ENCODE results near the gene KLHL6. TPM values are rescaled to one million over a fixed set of nuclear protein-coding genes. Genes with fewer than 3 reads are reported as not detected.

KLHL6 gene
- total and polyA plus RNA-seq, 2 of the 13 experiments (the other 11 are each of a cell fraction or from before 2014, with no cell fraction given), result not detected

DNA sequence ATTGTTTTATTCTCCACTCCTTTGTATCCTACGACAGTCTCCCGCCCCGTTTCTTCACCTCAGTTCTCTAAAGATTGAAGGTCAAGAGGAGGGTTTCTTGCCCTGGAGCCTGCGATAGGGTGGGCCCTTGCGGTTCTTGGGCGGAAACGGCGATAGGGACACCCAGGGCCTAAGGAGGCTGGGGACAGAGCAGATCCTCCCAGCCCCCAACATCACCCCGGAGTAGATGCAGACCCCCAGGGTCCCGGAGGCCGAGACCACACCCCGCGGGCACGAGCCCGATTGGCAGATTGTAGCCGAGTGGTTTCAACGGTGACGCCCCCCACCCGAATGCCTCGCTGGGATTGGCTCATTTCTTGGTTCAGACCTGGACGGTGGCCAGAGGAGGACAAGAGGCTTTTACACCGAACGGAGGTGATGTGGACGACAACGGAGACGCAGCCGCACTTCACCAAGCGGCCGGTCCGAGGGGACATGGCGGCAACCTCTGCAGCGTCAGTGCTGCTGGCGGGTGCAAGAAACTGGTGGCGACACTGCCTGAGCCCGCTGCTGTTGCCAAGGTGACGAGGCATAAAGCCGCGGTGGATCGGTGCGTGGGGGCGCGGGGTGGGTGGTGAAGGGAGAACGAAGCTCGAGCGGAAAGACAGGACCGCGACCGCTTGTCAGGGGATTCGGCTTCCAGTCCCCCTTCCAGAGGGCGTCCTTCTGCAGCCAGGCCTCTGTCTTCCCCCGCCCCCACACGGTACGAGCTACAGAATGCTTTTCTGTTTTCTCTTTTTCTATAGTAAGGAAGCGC lies 108.1 kb downstream of the KLHL6 start (continued):
- TF ChIP-seq TFDP1 (CRISPR knock-in tag; IDR thresholded peaks at IDR 0.05; ENCODE audit: borderline replicate concordance) (peak; percentile 60; the same call in 1 of the 2 replicates), ZNF850 (CRISPR knock-in tag; conservative IDR thresholded peaks at IDR 0.05) (peak; percentile 70; the same call in 1 of the 2 replicates), ZNF253 (CRISPR knock-in tag; IDR thresholded peaks at IDR 0.05; ENCODE audit: borderline replicate concordance) (0 out of 2 replicates have a peak, but pooled peaks have one; percentile 33), ZNF225 (CRISPR knock-in tag; IDR thresholded peaks at IDR 0.05) (peak; percentile 88; the same call in 1 of the 2 replicates), RFXAP (CRISPR knock-in tag; IDR thresholded peaks at IDR 0.05; ENCODE audit: borderline replicate concordance) (peak; percentile 88), MTA1 (CRISPR knock-in tag; IDR thresholded peaks at IDR 0.05; ENCODE audit: borderline replicate concordance) (peak; percentile 90; the same call in 1 of the 2 replicates), POLR2AphosphoS5 (IDR thresholded peaks at IDR 0.05; ENCODE audit: low read depth, low read length) (peak; percentile 85), HIC2 (CRISPR knock-in tag; IDR thresholded peaks at IDR 0.05; ENCODE audit: low read depth) (no peak), ZSCAN29 (CRISPR knock-in tag; conservative IDR thresholded peaks at IDR 0.05) (peak; percentile 81; the same call in 1 of the 2 replicates), ZNF724P (CRISPR knock-in tag; IDR thresholded peaks at IDR 0.05; ENCODE audit: borderline replicate concordance) (peak; percentile 92; the same call in 1 of the 2 replicates), JDP2 (CRISPR knock-in tag; IDR thresholded peaks at IDR 0.05; ENCODE audit: borderline replicate concordance) (no peak), MTF2 (CRISPR knock-in tag; IDR thresholded peaks at IDR 0.05; ENCODE audit: borderline replicate concordance) (0 out of 2 replicates have a peak, but pooled peaks have one; percentile 52), HNF4G (IDR thresholded peaks at IDR 0.05; ENCODE audit: borderline replicate concordance, low read depth, low read length) (no peak), HNF4G (CRISPR knock-in tag; IDR thresholded peaks at IDR 0.05; ENCODE audit: borderline replicate concordance, low read depth) (peak; percentile 69; the same call in 1 of the 2 replicates), PLRG1 (conservative IDR thresholded peaks at IDR 0.05) (no peak), ATF7 (IDR thresholded peaks at IDR 0.05) (no peak), ATF7 (CRISPR knock-in tag; IDR thresholded peaks at IDR 0.05) (peak; percentile 48; the same call in 1 of the 2 replicates), BCL6 (CRISPR knock-in tag; IDR thresholded peaks at IDR 0.05) (peak; percentile 68), CBX2 (IDR thresholded peaks at IDR 0.05; ENCODE audit: low read depth, low read length) (no peak), CBX2 (CRISPR knock-in tag; IDR thresholded peaks at IDR 0.05; ENCODE audit: low read depth) (no peak), ZNF136 (CRISPR knock-in tag; IDR thresholded peaks at IDR 0.05; ENCODE audit: low read depth) (0 out of 2 replicates have a peak, but pooled peaks have one; percentile 36), IRF2 (CRISPR knock-in tag; IDR thresholded peaks at IDR 0.05) (peak; percentile 84)
- TF ChIP-seq, protein P1, sequence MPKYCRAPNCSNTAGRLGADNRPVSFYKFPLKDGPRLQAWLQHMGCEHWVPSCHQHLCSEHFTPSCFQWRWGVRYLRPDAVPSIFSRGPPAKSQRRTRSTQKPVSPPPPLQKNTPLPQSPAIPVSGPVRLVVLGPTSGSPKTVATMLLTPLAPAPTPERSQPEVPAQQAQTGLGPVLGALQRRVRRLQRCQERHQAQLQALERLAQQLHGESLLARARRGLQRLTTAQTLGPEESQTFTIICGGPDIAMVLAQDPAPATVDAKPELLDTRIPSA (CRISPR knock-in tag; IDR thresholded peaks at IDR 0.05; ENCODE audit: borderline replicate concordance), result no peak
- TF ChIP-seq, protein P2, sequence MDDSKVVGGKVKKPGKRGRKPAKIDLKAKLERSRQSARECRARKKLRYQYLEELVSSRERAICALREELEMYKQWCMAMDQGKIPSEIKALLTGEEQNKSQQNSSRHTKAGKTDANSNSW (CRISPR knock-in tag; IDR thresholded peaks at IDR 0.05; ENCODE audit: borderline replicate concordance), result peak; percentile 27; the same call in 1 of the 2 replicates
- TF ChIP-seq, protein P3, sequence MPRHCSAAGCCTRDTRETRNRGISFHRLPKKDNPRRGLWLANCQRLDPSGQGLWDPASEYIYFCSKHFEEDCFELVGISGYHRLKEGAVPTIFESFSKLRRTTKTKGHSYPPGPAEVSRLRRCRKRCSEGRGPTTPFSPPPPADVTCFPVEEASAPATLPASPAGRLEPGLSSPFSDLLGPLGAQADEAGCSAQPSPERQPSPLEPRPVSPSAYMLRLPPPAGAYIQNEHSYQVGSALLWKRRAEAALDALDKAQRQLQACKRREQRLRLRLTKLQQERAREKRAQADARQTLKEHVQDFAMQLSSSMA (CRISPR knock-in tag; IDR thresholded peaks at IDR 0.05), result peak; percentile 93

Data from HepG2 (cell line).